Embryonic facial prominence (tissue), 1 donor: ENCODE measurements around the gene BOLA3.
"Not testable (repeated sequence)": the region's sequence is repeated elsewhere in the genome, so short reads cannot be mapped to it uniquely, and the experiment has no call there.

ENCODE experiments used
- DNase-seq: peaks from one replicate; pipeline ENCODE4 v3.0.0-alpha.2; 2016; ENCODE audit errors: extremely low spot score

Gene BOLA3

DNA sequence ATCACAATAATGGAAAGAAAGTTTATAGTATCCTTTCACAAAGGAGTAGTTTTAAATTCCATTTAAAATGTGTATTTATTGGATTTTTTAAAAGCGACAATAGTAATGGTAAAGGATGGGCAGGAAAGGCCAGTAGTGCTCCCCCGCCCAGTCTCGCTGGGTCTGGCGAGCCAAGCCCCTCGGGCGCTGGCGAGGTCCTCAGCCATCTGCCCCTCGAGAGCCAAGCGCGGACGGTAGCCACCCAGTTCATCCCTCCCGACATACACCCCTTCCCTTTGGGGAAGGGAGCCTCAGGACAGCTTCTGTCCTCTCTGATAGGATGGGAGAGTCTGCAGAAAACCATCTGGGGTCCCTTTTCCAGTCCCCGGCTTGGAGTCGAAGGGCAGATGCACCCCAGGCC is 45.2 kb downstream of the BOLA3 start:
- no peak for DNase-seq

DNA sequence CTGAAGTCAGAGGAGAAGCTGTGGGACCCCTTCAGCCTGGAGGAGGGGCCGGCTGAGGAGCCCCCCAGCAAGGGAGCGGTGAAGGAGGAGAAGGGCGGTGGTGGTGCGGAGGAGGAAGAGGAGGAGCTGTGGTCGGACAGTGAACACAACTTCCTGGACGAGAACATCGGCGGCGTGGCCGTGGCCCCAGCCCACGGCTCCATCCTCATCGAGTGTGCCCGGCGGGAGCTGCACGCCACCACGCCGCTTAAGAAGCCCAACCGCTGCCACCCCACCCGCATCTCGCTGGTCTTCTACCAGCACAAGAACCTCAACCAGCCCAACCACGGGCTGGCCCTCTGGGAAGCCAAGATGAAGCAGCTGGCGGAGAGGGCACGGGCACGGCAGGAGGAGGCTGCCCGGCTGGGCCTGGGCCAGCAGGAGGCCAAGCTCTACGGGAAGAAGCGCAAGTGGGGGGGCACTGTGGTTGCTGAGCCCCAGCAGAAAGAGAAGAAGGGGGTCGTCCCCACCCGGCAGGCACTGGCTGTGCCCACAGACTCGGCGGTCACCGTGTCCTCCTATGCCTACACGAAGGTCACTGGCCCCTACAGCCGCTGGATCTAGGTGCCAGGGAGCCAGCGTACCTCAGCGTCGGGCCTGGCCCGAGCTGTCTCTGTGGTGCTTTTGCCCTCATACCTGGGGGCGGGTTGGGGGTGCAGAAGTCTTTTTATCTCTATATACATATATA is 46.0 kb downstream of the BOLA3 start:
- DNase-seq: no peak

DNA sequence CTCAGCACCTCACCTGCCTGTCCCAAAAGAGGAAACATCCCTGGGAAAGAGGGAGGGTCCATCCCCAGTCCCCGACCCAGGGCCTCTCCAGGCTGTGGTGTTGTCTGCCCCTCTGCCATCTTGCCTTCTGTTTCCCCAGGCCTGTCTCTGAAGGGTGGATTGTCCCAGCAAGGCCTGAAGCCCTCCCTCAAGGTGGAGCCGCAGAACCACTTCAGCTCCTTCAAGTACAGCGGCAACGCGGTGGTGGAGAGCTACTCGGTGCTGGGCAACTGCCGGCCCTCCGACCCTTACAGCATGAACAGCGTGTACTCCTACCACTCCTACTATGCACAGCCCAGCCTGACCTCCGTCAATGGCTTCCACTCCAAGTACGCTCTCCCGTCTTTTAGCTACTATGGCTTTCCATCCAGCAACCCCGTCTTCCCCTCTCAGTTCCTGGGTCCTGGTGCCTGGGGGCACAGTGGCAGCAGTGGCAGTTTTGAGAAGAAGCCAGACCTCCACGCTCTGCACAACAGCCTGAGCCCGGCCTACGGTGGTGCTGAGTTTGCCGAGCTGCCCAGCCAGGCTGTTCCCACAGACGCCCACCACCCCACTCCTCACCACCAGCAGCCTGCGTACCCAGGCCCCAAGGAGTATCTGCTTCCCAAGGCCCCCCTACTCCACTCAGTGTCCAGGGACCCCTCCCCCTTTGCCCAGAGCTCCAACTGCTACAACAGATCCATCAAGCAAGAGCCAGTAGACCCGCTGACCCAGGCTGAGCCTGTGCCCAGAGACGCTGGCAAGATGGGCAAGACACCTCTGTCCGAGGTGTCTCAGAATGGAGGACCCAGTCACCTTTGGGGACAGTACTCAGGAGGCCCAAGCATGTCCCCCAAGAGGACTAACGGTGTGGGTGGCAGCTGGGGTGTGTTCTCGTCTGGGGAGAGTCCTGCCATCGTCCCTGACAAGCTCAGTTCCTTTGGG is 47.2 kb downstream of the BOLA3 start:
- DNase-seq: no peak

DNA sequence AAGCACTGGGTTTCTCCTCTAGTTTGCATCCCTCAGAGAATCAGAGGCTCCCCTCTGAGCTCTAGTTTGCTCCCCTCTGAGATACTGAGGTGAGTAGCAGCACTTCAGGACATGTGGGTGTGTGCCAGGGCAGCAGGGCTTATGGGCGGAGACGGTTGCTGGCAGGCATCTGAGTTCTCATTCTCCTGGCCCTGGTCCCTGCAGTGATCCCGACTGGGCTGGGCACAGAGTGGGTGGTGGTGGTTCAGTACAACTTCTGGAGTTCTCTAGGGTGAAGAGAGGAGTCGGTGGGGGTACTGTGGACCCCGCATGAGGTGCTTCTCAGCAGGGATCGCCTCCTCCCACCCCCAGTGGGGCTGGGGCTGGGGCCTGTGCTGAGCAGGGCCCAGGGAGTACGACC is 47.9 kb downstream of the BOLA3 start:
- no peak for DNase-seq

DNA sequence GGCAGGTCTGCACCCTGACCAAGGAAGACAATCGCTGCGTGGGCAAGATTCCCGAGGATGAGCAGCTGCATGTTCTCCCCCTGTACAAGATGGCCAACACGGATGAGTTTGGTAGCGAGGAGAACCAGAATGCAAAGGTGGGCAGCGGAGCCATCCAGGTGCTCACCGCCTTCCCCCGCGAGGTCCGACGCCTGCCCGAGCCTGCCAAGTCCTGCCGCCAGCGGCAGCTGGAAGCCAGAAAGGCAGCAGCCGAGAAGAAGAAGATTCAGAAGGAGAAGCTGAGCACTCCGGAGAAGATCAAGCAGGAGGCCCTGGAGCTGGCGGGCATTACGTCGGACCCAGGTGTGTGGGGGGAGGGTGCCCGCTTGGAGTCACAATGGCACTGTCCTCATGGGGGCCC is 48.4 kb downstream of the BOLA3 start:
- DNase-seq: no peak

DNA sequence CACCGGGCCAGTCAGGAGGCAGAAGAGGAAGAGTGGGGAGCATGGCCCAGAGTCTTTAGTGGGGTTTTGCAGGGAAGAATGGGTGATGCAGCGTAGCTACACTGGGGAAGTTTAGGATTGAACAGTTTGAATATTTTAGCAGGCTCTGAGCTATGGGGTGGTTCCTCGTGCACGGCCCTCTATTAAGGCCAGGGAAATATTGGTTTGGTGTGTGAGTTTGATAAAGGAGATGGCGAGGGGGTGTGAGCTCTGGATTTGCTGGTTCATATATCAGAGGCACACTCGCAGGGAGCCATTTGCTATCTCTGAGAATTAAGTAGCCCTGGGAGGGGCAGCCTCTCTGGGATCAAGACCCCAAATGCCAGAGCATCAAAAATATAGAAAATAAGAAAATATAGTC is 50.1 kb downstream of the BOLA3 start:
- no peak for DNase-seq

DNA sequence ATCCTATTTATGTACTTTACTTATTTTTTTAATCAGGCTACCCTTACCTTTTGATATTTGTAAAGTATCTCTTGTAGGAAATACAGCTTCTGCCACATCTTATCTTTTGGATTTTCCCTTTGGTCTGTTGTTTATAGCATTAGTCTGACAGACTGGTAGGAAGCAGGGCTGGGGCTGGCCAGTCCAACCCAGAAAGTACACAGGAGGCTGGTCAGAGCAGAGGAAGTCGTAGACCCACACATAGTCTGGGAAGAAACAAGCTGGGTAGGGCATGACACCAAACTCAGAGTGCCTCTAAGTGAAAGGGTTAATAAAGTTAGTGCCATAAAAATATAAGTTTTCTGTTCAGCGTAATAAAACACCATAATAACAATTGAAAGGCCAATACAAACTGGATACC is 51.7 kb downstream of the BOLA3 start:
- no peak for DNase-seq

DNA sequence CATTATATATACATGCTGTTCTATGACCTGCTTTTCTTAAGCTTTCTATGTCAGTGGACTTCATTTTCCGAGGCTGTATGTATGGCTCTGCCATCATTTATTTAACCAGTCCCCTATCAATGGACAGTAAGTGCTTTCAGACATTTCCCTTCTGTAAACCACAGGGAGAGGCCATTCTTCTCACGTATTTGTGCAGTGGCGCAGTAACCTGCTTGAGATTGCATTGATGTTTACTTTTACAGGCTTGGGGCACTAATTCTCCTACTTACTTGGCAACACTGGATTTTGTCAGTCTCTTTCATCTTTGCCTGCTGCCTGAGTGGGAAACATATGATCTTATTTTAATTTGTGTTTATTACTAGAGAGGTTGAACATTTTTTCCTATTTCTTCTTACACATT is 52.1 kb downstream of the BOLA3 start:
- DNase-seq: no peak

DNA sequence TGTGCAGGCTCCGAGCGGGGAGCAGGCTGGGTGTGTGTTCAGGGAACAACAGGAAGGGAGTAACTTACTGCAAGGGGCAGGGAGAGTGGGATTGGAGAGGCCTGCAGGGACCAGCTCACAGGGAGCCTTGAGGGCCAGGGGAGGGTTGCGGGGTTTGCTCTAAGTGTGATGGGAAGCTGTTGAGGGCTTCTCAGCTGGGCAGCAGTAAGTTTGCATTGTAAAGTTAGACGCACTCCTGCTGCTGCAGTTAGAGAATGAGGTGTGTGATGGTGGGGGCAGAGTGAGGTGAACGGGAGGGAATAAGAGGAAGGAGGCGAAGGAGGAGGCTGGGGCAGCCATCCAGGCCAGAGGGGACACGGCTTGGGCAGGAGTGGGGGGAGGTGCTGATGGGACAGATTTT is 53.4 kb downstream of the BOLA3 start:
- no peak for DNase-seq

DNA sequence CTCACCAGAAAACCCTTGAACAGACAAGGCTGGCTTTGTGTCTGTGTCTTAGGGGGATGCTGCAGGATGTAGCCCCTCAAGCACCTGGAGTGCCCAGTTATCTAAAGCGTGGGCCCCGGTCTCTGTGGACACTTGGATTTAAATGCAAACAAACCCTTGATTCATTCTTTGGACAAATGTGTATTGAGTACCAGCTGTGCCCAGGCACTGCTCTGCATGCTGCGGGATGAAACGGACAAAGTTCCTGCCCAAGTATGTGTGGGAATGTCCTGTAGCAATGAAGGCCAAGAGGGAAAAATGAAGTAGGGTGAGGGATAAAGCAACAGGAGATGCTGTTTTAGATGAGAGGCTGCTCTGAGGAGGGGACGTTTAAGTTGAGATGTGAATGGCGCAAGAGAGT is 53.9 kb downstream of the BOLA3 start:
- DNase-seq: no peak

DNA sequence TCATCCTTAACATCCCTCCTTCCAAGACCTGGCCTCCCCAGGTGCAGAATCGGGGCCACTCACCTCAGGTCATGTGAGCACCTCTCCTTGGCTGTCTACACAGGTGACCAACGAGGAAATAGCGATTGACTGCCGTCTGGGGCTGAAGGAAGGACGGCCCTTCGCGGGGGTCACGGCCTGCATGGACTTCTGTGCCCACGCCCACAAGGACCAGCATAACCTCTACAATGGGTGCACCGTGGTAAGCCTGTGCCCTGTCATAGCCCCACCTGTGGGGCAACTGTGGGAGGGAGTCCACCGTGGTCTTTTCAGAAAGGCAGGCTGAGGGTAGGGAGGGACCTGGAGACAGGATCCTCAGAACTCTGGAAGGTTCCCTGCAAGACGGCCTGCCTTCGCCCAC is 54.3 kb downstream of the BOLA3 start:
- no peak for DNase-seq

DNA sequence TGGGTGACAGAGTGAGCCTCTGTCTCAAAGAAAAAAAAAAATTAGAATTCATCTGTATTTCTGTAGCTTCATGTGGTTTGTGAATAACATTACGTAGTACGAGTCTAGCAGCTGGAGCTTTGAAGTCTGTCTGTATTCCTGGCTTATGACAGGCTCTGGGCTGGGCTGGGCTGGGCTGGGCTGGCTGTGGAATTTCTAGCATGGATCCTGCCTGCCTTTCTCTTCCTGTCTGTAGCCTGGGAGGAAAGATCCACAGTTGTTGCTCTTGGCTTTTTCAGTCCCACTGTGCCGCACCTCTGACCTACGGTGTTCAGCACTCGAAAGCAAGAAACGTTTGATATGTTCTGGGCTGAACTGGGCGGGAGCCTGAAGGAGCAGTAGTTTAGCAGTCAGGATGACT is 55.4 kb downstream of the BOLA3 start:
- DNase-seq: no peak

DNA sequence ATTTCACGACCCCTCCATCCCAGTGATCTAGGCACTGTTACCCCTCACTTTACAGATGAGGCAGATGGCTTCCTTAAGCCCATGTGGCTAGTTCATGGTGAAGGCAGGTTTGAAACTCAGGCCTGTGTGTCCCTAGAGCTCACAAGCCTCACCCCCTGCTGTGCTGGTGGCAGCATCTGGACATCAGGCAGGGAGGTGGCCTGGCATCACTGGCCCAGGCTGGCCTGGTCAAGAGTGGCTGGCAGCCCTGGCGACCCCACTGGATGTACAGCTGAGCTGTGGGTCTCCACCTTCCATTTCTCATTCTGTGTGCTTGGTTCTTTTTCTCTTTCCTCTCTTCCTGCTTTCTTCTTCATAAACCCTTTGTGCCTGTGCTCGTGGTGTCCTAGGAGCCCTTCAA is 56.3 kb downstream of the BOLA3 start:
- DNase-seq: no peak

DNA sequence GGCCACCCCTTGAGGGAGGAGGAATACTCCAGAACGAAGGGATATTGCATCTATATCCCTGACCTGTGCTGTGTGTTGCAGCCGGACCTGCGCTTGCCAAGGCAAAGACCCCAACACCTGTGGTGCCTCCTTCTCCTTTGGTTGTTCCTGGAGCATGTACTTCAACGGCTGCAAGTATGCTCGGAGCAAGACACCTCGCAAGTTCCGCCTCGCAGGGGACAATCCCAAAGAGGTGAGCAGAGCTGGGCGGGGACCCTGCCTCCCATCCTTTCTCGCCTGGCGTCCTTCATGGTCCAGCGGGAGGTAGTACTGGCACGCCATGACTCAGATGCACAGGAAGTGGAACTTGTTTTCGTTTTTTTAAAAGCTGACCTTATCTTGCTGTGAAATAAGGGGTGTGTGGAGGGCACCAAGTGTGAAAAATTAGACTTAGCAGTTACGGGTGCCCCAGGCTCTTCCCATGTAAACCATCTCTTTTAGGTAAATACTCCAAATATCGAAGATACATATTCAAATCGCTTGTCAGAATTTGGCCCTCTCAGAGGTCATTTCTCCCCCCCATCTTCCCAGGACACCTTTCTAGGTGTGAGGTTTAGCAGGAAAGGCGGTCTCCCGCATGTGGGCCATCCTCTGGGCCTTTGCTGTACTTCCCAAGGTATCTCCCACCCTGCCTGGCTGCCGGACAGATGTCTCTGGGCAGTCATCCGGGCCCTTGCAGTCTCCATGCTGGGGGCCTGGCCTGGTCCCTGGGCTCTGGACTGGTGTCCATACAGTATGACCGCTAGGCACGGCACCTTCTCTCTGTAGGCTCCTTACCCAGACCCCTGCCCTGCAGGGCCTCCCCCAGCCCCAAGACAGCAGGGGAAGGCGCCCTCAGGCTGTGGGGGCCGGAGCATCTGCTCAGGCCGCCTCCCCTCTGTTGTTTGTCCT is 57.6 kb downstream of the BOLA3 start:
- DNase-seq: no peak

DNA sequence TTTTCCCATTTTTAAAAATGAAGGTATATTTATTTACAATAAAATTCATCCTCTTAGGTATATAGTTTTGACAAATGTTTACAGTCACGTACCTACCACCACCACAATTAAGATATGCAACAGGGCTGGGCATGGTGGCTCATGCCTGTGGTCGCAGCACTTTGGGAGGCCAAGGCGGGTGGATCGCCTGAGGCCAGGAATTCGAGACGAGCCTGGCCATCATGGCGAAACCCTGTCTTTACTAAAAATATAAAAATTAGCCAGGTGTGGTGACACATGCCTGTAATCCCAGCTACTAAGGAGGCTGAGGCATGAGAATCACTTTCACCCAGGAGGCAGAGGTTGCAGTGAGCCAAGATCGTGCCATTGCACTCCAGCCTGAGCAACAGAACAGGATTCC is 59.0 kb downstream of the BOLA3 start:
- DNase-seq: not testable (repeated sequence)

DNA sequence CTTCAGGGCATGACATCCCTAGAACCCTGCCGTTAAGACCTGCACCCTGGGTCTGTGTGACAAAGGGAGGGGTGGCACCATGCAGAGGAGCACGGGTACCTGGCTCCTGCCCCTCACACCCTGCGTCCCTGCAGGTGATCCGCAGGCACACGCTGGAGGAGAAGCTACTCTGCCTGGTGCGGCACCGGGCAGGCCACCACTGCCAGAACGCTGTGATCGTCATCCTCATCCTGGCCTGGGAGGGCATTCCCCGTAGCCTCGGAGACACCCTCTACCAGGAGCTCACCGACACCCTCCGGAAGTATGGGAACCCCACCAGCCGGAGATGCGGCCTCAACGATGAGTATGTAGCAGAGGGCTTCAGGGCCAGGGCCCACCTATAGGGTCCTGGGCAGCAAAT is 60.0 kb downstream of the BOLA3 start:
- no peak for DNase-seq

DNA sequence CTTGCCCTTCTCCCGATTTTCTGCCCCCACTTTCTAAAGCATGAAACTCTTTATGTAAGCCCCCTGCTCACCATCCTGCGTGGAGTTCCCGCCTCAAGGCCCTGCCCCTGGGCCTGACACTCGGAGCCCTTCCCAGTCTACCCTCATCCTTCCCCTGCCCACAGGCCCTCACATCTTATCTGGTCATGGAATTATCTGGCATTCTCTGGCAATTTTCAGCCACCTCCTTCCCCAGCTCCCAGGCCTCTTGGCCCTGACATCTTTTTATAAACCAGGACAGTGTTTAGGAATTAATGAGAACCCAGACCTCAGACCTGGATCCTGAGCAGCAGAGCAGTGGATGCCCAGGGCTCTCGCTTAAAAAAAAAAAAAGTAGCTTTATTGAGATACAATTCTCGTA is 61.7 kb downstream of the BOLA3 start:
- DNase-seq: no peak
